ENCODE measurements around the gene STT3A.

The STT3A gene

GRCh38 chr11:125568970-125569914, 23.4 kb upstream of the STT3A start, which contains the start of gene EI24:
TSS of gene EI24 (plus strand) at chr11:125569477. CDS start at chr11:125572528, 3,051 bp downstream.
- DNase-seq (ENCODE audit: low read depth in 1 of 2, low spot score in 1 of 2), result peak; percentile 77 to 92
- TF ChIP-seq POLR2AphosphoS5 (IDR thresholded peaks at IDR 0.05; ENCODE audit: low read depth) (peak; percentile 42; the same call in 1 of the 2 replicates), SPI1 (IDR thresholded peaks at IDR 0.05; ENCODE audit: borderline replicate concordance, low read depth) (no peak), CTCF (IDR thresholded peaks at IDR 0.05; ENCODE audit: insufficient read depth, low read length) (peak; percentile 64), GABPA (IDR thresholded peaks at IDR 0.05; ENCODE audit: low read depth) (no peak), REST (IDR thresholded peaks at IDR 0.05; ENCODE audit: insufficient replicate concordance, low read depth) (no peak)
- H3K27me3 ChIP-seq (ENCODE audit: insufficient read depth, poor library complexity, severe bottlenecking), result no peaks in the 10 kb centered on the region
- peak within 1 kb of the TSS; percentile 78 for H3K27ac ChIP-seq (replicated peaks)
- peak within 1 kb of the TSS; percentile 85 for H3K4me3 ChIP-seq (replicated peaks; ENCODE audit: insufficient read depth, low read length)

- Histone ChIP-seq H3K27ac (replicated peaks) (peak overlapping the region; percentile 78), H3K27me3 (ENCODE audit: insufficient read depth, poor library complexity, severe bottlenecking) (no peaks in the 10 kb centered on the region), H3K4me3 (replicated peaks; ENCODE audit: insufficient read depth, low read length) (peak overlapping the region; percentile 85)
- TF ChIP-seq CTCF (IDR thresholded peaks at IDR 0.05; ENCODE audit: insufficient read depth, low read length) (no peak), SPI1 (IDR thresholded peaks at IDR 0.05; ENCODE audit: borderline replicate concordance, low read depth) (no peak), REST (IDR thresholded peaks at IDR 0.05; ENCODE audit: insufficient replicate concordance, low read depth) (no peak), POLR2AphosphoS5 (IDR thresholded peaks at IDR 0.05; ENCODE audit: low read depth) (no peak)
- no peak for DNase-seq (ENCODE audit: low read depth in 1 of 2, low spot score in 1 of 2)
Observed at GRCh38 chr11:125569915-125570621, 22.6 kb upstream of the STT3A start.

- H3K27me3 ChIP-seq (ENCODE audit: insufficient read depth, poor library complexity, severe bottlenecking), result no peaks in the 10 kb centered on the region
- no peak for TF ChIP-seq CTCF (IDR thresholded peaks at IDR 0.05; ENCODE audit: insufficient read depth, low read length)
- TF ChIP-seq SPI1 (IDR thresholded peaks at IDR 0.05; ENCODE audit: borderline replicate concordance, low read depth), result no peak
- TF ChIP-seq REST (IDR thresholded peaks at IDR 0.05; ENCODE audit: insufficient replicate concordance, low read depth), result no peak
- no peak for TF ChIP-seq POLR2AphosphoS5 (IDR thresholded peaks at IDR 0.05; ENCODE audit: low read depth)
- no peak for TF ChIP-seq GABPA (IDR thresholded peaks at IDR 0.05; ENCODE audit: low read depth)
- no peak overlapping the region for H3K4me3 ChIP-seq (replicated peaks; ENCODE audit: insufficient read depth, low read length)
- DNase-seq (ENCODE audit: low read depth in 1 of 2, low spot score in 1 of 2), result no peak
- H3K27ac ChIP-seq (replicated peaks), result no peak overlapping the region
Observed at GRCh38 chr11:125570952-125571351, 21.7 kb upstream of the STT3A start.
